HCT116 (cell line): ENCODE data around the gene GPR108. TPM values are rescaled to one million over a fixed set of nuclear protein-coding genes. Genes with fewer than 3 reads are reported as not detected.
A peak's percentile ranks its signal among the peaks of the same experiment; 100 is the strongest.

Source experiments
- ATAC-seq: fragments of 200-7000 bp; cut with Tn5 transposase; 2 replicates; pipeline ENCODE4 v1.9.1; 2020; ENCODE audit warnings: mild to moderate bottlenecking, moderate library complexity
- BruUV-seq: library from RNA; stranded (reverse); fragments of 400-500 nt; replicated peaks from 2 replicates; lab custom pipeline; 2021; lab: Mats Ljungman, UMichigan
- CTCF ChIA-PET: fragments of 300-600 bp; sonication (Branson Sonifier 250); formaldehyde crosslinking; loops from one replicate; lab custom pipeline; 2021; ENCODE audit warnings: antibody characterized with exemption; lab: Charles Lee
- POLR2A ChIA-PET: fragments of 300-600, 350-600 bp; sonication (Branson Sonifier 250); formaldehyde crosslinking; loops from one replicate; lab custom pipeline; 2021; ENCODE audit warnings: antibody characterized with exemption; lab: Charles Lee
- RAD21 ChIA-PET, 2 experiments: fragments of 300-600 bp; sonication (Branson Sonifier 250); formaldehyde crosslinking; loops; one replicate each; lab custom pipeline; 2023; ENCODE audit warnings: low total read pairs in 2 of 2; ENCODE audit not compliant: uncharacterized antibody in 2 of 2, unreplicated experiment in 2 of 2, low non-redundant PET in 1 of 2; lab: Charles Lee
- DNase-seq: peaks from one replicate; pipeline ENCODE4 v3.0.0-alpha.2; 2010; ENCODE audit warnings: low read depth, low spot score
- H2AFZ ChIP-seq: fragments of 200-600 bp; shearing (Covaris generic), sonication (generic); 2 replicates; pipeline ENCODE4 v1.6.1; 2017; ENCODE audit warnings: low read depth, mixed run types, mixed read lengths, antibody characterized with exemption, low read length; ENCODE audit not compliant: poor library complexity, severe bottlenecking
- H3K27ac ChIP-seq: 2 replicates; pipeline ENCODE4 v1.5.1; 2012; ENCODE audit warnings: low read depth, low read length
- H3K27me3 ChIP-seq: fragments of 200-600 bp; sonication (generic); 2 replicates; pipeline ENCODE4 v1.6.1; 2016; ENCODE audit warnings: mixed run types, low read length, mixed read lengths; ENCODE audit not compliant: insufficient read depth
- H3K36me3 ChIP-seq, 2 experiments: fragments of 200-500 bp in 1 of 2; fragments of 200-600 bp in 1 of 2; sonication (Bioruptor generic) in 1 of 2; sonication (generic) in 1 of 2; 2 replicates each; pipeline versions ENCODE4 v1.5.1 to v1.6.1; 2014 to 2016; ENCODE audit warnings: low read length in 2 of 2, inconsistent platforms in 1 of 2, mixed read lengths in 1 of 2, mixed run types in 1 of 2; ENCODE audit not compliant: insufficient read depth in 2 of 2, control insufficient read depth in 1 of 2
- H3K4me1 ChIP-seq, 2 experiments: fragments of 200-600 bp in 1 of 2; sonication (generic) in 1 of 2; 2 replicates each; pipeline versions ENCODE4 v1.5.1 to v1.6.1; 2012 to 2017; ENCODE audit warnings: low read length in 2 of 2, inconsistent platforms in 1 of 2, mild to moderate bottlenecking in 1 of 2, mixed read lengths in 1 of 2, mixed run types in 1 of 2, moderate library complexity in 1 of 2; ENCODE audit not compliant: insufficient read depth in 2 of 2, control insufficient read depth in 1 of 2
- H3K4me2 ChIP-seq: fragments of 200-600 bp; sonication (generic); 2 replicates; pipeline ENCODE4 v1.6.1; 2017; ENCODE audit warnings: mixed run types, low read length, mixed read lengths
- H3K4me3 ChIP-seq, 2 experiments: fragments of 200-600 bp in 1 of 2; sonication (generic) in 1 of 2; replicated peaks in 1 of 2; 2 replicates each; pipeline ENCODE4 v1.5.1; 2011 to 2016; ENCODE audit warnings: low read length in 2 of 2, control low read depth in 1 of 2, low read depth in 1 of 2, mild to moderate bottlenecking in 1 of 2, mixed read lengths in 1 of 2, mixed run types in 1 of 2
- H3K79me2 ChIP-seq: fragments of 200-600 bp; sonication (generic); 2 replicates; pipeline ENCODE4 v1.6.1; 2017; ENCODE audit warnings: mild to moderate bottlenecking, mixed run types, low read length, moderate library complexity, mixed read lengths; ENCODE audit not compliant: insufficient read depth
- H3K9ac ChIP-seq: fragments of 200-600 bp; sonication (generic); 2 replicates; pipeline ENCODE4 v1.6.1; 2016; ENCODE audit warnings: low read length, mixed read lengths
- H3K9me2 ChIP-seq: fragments of 200-600 bp; sonication (generic), shearing (Covaris generic); 2 replicates; pipeline ENCODE4 v1.6.1; 2017; ENCODE audit warnings: mixed run types, mild to moderate bottlenecking, moderate library complexity; ENCODE audit not compliant: insufficient read depth
- H3K9me3 ChIP-seq, 2 experiments: fragments of 200-500 bp in 1 of 2; fragments of 200-600 bp in 1 of 2; sonication (Bioruptor generic) in 1 of 2; sonication (generic) in 1 of 2; 2 replicates each; pipeline ENCODE4 v1.6.1; 2014 to 2017; ENCODE audit warnings: low read length in 2 of 2, mixed read lengths in 2 of 2, inconsistent platforms in 1 of 2, low read depth in 1 of 2, mild to moderate bottlenecking in 1 of 2, mixed run types in 1 of 2, moderate library complexity in 1 of 2; ENCODE audit not compliant: control insufficient read depth in 1 of 2, insufficient read depth in 1 of 2
- H4K20me1 ChIP-seq: fragments of 200-600 bp; sonication (generic), shearing (Covaris generic); 2 replicates; pipeline ENCODE4 v1.6.1; 2017; ENCODE audit warnings: mixed run types, mild to moderate bottlenecking, moderate library complexity; ENCODE audit not compliant: insufficient read depth
- CBX3 ChIP-seq: IDR thresholded peaks from 2 replicates; pipeline ENCODE4 v1.6.1; 2012; ENCODE audit warnings: low read depth
- CEBPB ChIP-seq: IDR thresholded peaks from 2 replicates; pipeline ENCODE4 v1.6.1; 2012; ENCODE audit warnings: low read depth
- EZH2 ChIP-seq: fragments of 200-600 bp; sonication (generic); IDR thresholded peaks from 2 replicates; pipeline ENCODE4 v1.6.1; 2017; ENCODE audit warnings: antibody characterized with exemption, mixed run types
- EZH2phosphoT487 ChIP-seq: fragments of 200-600 bp; IDR thresholded peaks from 2 replicates; pipeline ENCODE4 v1.6.1; 2018; ENCODE audit warnings: antibody characterized with exemption, borderline replicate concordance
- FOSL1 ChIP-seq: IDR thresholded peaks from 2 replicates; pipeline ENCODE4 v1.6.1; 2012; ENCODE audit warnings: low read depth
- JUND ChIP-seq: IDR thresholded peaks from 2 replicates; pipeline ENCODE4 v1.6.1; 2012
- POLR2AphosphoS5 ChIP-seq: IDR thresholded peaks from 2 replicates; pipeline ENCODE4 v1.6.1; 2011; ENCODE audit warnings: mild to moderate bottlenecking, low read depth, low read length, moderate library complexity
- ZFX ChIP-seq: fragments of 450-650 bp; IDR thresholded peaks from 2 replicates; pipeline ENCODE4 v1.6.1; 2017
- intact Hi-C: fragments of 100-400 bp; cut with micrococcal nuclease; formaldehyde crosslinking; loops from 2 replicates; pipeline ENCODE4 v1.10.0; 2022
- total RNA-seq: library from RNA; stranded (reverse); gene quantifications from one replicate; pipeline ENCODE4 v1.2.1, GENCODE V29; 2021; ENCODE audit not compliant: unreplicated experiment
- TF ChIP-seq, protein P1 (sequence below), 3 experiments: fragments of 200-600 bp in 1 of 3; sonication (generic) in 1 of 3; IDR thresholded peaks in 2 of 3; conservative IDR thresholded peaks in 1 of 3; 2 replicates each; pipeline ENCODE4 v1.5.1; 2012 to 2017; ENCODE audit warnings: low read depth in 2 of 3, low read length in 2 of 3, antibody characterized with exemption in 1 of 3, borderline replicate concordance in 1 of 3, control low read depth in 1 of 3, mild to moderate bottlenecking in 1 of 3, mixed read lengths in 1 of 3, mixed run types in 1 of 3, moderate library complexity in 1 of 3; ENCODE audit not compliant: insufficient read depth in 1 of 3

GPR108 gene
- total RNA-seq, 1 experiment from 2014 or later: 75.0 TPM

DNA sequence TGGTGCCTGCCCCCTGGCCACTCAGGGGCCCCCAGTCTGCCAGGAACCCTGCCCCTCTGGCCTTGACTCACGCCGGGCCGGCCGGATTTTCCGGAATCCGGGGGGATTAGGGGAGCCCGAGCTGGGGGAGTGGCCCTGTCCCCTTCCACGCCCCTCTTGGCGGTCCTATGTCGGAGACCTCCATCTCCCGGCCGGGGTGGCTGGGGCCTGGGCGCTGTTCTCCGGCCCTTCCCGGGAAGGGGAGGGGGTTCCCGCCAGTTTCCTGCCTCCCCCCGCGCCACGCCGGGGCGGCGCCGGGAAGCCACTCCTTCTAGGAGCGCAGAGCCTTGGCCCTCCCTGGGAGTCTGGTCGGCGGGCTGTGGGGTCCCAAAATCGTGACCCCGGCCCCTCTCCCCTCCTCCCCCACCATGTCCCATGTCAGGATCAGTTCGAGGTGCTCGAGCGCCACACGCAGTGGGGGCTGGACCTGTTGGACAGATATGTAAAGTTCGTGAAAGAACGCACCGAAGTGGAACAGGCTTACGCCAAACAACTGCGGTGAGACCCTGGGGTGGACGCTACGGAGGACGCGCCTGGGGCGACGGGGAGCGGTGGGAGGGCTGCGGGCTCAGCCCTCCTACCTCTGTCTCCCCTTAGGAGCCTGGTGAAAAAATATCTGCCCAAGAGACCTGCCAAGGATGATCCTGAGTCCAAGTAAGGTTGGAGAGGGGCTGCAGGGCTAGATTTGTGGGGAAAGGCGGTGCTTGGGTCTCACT, 3.4 kb upstream of the GPR108 start:
- ATAC-seq (no peak), DNase-seq (no peak)
- Histone ChIP-seq H4K20me1 (no peaks in the 10 kb centered on the region), H3K4me2 (peak overlapping the region; percentile 98), H2AFZ (no peak overlapping the region), H3K36me3 (peaks cover 14 to 15% of the 10 kb centered on the region in 2 experiments; a peak in 3 of 4 replicates), H3K9ac (peak overlapping the region; percentile 99), H3K27me3 (no peaks in the 10 kb centered on the region), H3K79me2 (peaks cover 65% of the 10 kb centered on the region), H3K4me3 (peak overlapping the region; percentile 95 to 99), H3K9me3 (no peaks in the 10 kb centered on the region), H3K4me1 (peaks cover 53 to 71% of the 10 kb centered on the region in 2 experiments), H3K27ac (peak overlapping the region; percentile 90), H3K9me2 (no peaks in the 10 kb centered on the region)
- RAD21 ChIA-PET: no interaction called here
- intact Hi-C loops: no loop called here
- BruUV-seq: no TSS peak
- POLR2A ChIA-PET: no interaction called here
- CTCF ChIA-PET: no interaction called here
- TF ChIP-seq, protein P1, sequence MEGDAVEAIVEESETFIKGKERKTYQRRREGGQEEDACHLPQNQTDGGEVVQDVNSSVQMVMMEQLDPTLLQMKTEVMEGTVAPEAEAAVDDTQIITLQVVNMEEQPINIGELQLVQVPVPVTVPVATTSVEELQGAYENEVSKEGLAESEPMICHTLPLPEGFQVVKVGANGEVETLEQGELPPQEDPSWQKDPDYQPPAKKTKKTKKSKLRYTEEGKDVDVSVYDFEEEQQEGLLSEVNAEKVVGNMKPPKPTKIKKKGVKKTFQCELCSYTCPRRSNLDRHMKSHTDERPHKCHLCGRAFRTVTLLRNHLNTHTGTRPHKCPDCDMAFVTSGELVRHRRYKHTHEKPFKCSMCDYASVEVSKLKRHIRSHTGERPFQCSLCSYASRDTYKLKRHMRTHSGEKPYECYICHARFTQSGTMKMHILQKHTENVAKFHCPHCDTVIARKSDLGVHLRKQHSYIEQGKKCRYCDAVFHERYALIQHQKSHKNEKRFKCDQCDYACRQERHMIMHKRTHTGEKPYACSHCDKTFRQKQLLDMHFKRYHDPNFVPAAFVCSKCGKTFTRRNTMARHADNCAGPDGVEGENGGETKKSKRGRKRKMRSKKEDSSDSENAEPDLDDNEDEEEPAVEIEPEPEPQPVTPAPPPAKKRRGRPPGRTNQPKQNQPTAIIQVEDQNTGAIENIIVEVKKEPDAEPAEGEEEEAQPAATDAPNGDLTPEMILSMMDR (IDR thresholded peaks at IDR 0.05 in 2 of 3, conservative IDR thresholded peaks at IDR 0.05 in 1 of 3; ENCODE audit: borderline replicate concordance in 1 of 3, insufficient read depth in 1 of 3, low read depth in 2 of 3, low read length in 2 of 3): no peak
- TF ChIP-seq POLR2AphosphoS5 (peak; percentile 10; the same call in 1 of the 2 replicates), EZH2 (no peak), ZFX (peak; percentile 19; the same call in 1 of the 2 replicates), CEBPB (no peak), FOSL1 (no peak), EZH2phosphoT487 (no peak), JUND (no peak), CBX3 (no peak)
